DMS53 (cell line): ENCODE results near the gene CCDC194.
A peak's percentile ranks its signal among the peaks of the same experiment; 100 is the strongest.

Source experiments
- DNase-seq: peaks from one replicate; lab custom pipeline; 2025; lab: John Stamatoyannopoulos, UW

CCDC194 gene

DNA sequence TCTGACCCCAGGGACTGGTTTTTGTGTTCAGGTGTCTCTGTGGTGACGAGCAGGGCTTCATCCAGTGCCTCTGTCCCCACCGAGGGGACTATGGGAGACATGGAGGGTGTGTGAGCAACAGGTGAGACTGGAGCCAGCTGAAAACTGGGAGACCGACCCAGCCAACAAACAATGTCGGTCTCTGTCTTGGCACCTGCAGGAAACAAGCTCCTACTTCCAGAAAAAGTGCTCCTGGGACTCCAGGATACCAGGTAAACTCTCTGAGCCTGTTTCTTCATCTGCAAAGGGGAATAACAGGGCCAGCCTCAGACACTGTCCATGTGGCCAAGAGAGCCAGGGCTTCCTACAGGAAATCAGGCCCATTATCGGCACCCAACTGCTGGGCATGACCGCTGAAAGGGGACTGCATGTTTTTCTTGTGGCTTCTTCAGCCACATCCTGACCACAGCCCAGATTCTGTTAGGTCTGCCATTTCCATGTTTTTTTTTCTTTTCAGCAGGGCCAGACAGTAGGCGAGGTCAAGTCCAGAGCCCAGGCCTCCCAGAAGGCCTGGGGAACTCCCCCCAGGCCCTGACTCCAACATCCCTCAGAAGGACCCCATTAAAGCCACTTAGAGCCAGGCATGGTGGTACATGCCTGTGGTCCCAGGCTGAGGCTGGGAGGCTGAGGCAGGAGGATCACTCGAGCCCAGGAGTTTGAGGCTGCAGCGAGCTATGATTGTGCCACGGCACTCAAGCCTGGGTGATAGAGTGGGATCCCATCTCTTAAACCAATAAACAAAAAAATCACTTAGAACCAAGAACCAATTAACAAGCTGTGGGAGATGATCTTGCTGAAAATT, 12.3 kb upstream of the CCDC194 start:
- DNase-seq: no peak

DNA sequence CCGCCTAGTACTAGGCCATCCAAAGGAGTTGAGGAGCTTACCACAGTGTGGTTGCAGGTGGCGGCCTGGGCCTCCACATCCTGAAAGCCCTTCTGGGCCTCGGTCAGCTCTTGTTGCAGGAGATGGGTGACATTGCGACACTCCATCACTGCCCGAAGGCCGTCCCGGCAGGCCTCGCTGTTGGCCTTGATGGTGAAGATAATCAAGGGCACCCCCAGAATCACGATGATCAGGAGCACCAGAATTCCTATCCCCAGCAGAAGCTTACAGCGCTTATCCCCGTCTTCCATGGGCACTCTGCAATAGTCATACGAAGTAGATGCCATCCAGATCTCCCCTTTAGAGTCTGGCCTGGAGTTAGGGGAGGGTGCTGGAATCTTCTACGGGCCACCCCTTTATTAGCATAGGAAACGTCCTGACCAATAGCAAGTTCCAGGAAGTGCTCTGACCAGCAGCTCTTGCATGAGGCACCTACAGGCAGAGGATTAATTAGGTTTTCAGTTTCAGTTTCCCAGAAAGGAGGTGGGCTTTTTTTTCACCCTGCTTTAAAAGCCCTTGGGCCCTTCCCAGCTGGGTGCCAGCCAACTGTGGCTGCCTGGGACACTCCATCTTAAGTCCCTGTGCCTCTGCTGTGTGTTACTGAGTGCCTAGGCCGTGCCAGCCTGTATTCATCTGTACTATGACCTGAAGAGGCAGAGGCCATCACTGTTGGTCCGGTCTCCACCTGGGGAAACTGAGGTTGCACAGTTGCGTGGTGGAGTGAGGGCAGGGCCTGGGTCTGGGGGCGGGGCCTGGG, 11.5 kb upstream of the CCDC194 start, which contains the start of gene BST2:
BST2 (minus strand) TSS at position 381 of the 796 bp plus-strand sequence; CDS start at position 326, 55 bp downstream.
- no peak for DNase-seq

GRCh38 chr19:17404621-17405249, 10.7 kb upstream of the CCDC194 start:
- DNase-seq: no peak

DNA sequence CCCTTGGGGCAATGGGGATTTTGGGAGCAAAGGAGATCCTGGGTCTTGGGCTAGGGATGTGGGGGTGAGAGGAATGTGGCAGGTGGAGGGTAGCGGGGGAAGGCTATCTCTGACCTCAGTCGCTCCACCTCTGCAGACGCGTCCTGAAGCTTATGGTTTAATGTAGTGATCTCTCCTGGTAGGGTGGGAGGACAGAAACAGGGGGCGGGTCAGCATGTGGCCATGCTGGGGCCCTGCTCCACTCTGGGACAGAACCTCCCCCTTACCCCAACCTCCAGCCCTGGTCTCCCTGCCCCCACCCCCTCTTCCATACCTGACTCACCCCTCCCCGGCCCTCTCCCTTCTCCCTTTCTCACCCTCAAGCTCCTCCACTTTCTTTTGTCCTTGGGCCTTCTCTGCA, 10.0 kb upstream of the CCDC194 start:
- DNase-seq: no peak

- DNase-seq: peak; percentile 20
Observed at GRCh38 chr19:17402982-17403855, 9.2 kb upstream of the CCDC194 start.

DNA sequence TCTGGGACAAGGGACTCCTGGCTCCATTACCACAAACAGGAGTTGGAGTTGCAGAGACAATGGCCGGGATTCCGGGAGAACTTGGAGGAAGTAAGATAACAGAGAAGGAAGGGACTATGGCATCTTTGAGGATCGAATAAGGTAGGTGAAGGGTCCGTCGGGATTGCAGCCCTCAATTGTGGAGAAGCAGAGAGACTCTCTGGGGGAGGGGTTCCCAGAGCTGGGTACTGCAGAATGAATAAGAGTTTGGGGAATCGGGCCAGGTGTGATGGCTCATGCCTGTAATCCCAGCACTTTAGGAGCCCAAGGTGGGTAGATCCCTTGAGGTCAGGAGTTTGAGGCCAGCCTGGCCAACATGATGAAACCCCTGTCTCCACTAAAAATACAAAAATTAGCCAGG, 7.6 kb upstream of the CCDC194 start:
- no peak for DNase-seq

DNA sequence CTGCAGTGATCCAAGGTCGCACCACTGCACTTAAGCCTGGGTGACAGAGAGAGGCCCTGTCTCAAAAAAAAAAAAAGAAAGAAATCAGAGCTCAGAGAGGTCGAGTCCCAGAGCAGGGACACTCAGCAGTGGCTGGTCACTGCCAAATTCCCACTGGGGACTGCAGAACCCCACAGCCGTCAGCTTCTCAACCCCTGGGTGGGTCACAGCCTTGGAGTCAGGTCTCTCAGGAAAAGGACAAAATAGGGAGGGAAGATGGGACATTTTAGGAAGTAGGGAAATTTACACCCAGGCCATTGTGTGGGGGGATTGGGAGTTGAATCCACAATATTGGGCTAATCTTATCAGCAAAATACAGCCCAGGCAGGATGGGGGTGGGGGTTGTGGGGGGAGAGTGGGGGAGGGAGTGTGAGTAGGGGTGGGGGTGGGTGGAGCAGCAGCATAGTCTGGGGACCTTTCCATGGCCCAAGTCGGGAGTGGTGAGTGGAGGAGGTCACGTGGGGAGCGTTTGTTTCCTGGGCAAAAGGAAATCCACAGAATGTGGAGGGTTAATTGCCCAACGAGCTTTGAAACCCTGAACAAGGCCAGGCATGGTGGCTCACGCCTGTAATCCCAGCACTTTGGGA, 5.0 kb upstream of the CCDC194 start:
- DNase-seq: no peak

DNA sequence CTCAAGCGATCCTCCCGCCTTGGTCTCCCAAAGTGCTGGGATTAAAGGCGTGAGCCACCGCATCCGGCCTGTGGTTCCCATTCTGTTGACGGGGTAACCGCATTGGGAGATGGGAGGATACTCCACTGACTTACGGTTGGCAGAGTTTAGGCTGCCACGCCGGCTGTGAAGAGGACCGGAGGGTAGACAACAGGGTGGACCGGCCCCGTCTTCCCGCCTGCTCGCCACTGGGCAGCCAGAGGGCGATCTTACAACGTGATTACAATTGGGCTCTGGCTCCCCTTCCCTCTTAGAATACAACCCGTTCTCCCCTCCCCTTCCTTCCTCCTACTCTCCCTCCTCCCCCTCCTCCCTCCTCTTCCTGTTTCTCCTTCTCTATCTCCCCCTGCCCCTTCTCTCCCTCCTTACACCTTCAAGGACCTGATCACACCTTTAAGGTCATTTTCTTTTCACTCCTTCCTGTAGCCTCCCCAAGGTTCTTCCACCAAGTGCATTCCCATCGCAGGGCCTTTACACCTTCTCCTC, 957 bp upstream of the CCDC194 start:
- peak; percentile 44 for DNase-seq

GRCh38 chr19:17393002-17393401, 994 bp downstream of the CCDC194 start:
- peak; percentile 11 for DNase-seq

DNA sequence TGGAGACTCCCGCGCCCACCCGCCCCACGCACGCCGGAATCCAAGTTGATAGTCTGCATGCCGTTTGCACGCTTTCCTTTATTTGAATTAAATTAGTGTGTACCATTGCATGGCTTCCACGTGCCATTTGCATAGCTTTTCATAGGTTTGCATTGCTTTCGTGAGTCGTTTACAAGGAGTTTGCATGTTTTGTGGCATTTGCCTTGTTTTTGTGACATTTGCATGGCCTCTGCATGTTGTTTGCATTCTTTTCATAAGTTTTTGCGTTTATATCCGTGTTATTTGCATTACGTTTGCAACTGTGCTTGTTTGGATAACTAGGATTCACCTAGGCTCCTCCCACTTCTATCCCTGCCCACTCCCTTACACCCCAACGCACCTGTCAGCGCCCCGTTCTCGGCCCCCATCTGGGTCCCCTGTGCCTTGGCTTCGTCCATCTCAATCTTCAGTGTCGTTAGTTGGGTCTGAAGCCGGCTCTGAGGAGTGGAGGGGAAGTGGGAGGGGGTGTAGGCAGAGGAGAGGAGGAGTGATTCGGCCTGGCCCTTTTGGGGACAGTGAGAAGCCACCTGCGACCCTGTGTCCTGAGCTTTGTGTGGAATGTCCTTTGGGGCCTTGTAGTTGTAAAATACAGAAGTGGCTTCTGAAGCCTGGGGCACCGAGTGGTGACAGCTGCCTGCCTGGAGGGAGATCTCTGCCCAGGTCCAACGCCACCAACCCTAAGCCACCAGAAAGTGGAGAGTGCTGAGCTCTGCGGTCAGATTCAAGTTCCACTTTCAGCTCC, 2.4 kb downstream of the CCDC194 start:
- no peak for DNase-seq

- peak; percentile 86 for DNase-seq
Observed at GRCh38 chr19:17390665-17391370, 3.2 kb downstream of the CCDC194 start.

DNA sequence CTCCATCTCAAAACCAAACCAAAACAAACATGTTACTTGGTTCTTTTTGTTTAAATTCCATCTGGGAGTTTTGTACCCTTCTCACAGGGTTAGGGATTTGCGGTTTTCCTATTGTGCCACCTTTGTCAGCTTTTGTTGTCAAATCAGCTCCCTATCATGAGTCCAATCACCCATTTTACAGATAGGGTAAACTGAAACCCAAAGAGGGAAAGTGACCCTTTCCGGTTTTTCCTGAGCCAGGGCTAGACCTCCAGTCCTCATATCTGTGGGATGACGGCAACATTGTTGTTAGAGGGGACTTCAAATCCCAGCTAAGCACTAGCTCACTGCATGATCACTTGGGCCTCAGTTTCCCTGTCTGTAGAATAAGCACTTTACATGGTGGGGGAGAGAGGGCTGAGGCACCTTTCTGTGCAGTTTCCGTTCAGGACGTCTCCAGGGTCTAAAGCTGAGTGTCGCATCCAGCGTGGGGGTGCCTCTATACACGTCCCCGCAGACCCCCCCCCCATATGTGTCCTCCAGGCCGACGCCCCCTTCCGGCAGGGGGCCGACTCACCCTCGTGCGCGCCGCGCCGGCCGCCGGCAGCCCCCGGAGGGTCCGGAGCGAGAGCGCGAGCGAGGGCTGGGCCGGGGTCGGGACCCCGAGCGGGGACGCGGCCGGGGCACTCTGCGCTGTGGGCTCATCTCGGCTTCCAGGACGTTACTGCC, 3.9 kb downstream of the CCDC194 start:
- DNase-seq: no peak

- no peak for DNase-seq
Observed at GRCh38 chr19:17389288-17389687, 4.7 kb downstream of the CCDC194 start.

GRCh38 chr19:17385878-17386611, 8.0 kb downstream of the CCDC194 start:
- peak; percentile 61 for DNase-seq

DNA sequence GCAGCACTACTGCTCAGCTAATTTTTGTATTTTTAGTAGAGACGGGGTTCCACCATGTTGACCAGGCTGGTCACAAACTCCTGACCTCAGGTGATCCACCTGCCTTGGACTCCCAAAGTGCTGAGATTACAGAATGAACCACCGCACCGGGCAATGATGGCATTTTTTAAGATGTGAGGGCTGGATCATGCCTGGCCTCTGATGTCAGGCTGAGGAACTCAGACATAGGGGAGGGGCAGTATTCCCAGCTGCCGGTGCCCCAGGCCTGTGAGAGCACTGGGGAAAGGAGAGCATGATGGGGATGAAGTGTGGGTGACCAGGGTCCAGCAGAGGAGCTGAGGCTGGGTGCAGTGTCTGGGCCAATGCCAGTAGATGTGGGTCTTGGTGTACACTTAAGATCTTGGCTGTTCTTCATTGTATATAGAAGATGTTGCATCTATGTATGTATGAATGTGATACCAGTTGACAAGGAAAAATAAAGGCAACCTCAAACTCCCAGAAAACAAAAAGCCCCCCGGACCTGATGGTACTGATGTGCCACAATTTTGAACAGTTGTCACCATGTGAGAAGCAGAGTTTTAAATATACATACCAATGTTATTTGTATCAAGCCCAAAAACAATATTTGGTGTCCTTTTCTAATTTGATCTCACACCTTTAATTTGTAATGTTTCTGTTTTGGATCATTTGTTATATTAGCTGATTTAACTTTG, 13.4 kb downstream of the CCDC194 start:
- DNase-seq: no peak

DNA sequence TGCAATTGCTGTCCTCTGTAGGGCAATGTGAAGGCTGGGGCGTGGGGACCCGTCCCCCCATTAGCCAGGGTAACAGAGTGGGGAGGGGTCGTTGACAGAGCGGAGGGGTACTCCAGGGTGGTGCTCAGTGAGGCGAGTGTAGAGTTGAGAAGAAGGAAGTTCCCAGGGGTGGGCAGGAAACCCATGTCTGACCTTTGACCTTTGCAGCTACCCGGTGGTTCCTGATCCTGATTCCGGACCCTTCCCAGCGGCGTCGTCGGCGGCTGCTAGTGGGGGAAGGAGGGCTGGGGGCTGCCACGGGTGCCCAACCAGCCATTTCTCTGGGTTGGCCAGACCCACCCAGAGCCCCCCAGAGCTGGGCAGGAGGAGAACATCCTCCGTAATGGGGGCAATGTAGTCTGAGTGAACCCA, 14.8 kb downstream of the CCDC194 start:
- DNase-seq: no peak

DNA sequence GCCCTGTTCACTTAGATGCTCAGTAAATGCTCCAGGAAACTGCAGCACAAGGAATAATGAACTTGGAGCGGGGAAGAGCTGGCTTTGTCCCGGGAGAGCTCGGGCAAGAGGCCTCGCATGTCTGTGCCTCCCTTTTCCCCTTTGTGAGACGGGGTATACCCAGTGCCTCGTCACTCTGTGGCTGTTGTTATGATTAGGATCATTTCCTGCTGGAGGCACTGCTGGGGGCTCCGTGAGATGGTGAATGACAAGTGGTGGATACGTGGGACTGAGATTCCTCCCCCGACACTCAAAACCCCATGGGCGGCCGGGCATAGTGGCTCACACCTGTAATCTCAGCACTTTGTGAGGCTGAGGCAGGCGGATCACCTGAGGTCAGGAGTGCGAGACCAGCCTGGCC, 15.7 kb downstream of the CCDC194 start:
- no peak for DNase-seq
